Spleen (tissue), 7 donors: ENCODE measurements around the gene LRRIQ4.

Source experiments
- POLR2A ChIP-seq, 3 donors: fragments of 450-650 bp; IDR thresholded peaks; one replicate each; pipeline ENCODE4 v1.5.1; 2017; ENCODE audit warnings: antibody characterized with exemption in 3 of 3, mild to moderate bottlenecking in 1 of 3
- POLR2AphosphoS5 ChIP-seq, 3 donors: sonication (generic); formaldehyde crosslinking; IDR thresholded peaks; one replicate each; pipeline ENCODE4 v1.5.1; 2017; ENCODE audit warnings: antibody characterized with exemption in 3 of 3
- TF ChIP-seq, protein P1 (sequence below), 11 experiments: fragments of 200-600 bp in 7 of 11; fragments of 450-650 bp in 4 of 11; sonication (generic) in 4 of 11; IDR thresholded peaks in 8 of 11; conservative IDR thresholded peaks in 3 of 11; 1 replicate in 7 of 11; 2 replicates in 4 of 11; pipeline versions ENCODE4 v1.4.0 to v1.8.0; 2016 to 2021; ENCODE audit warnings: antibody characterized with exemption in 11 of 11, inconsistent platforms in 4 of 11, mild to moderate bottlenecking in 1 of 11
- donor health status: DM: no; HTN: no; CAD: no; lungs with moderate emphysema.
- donor health status: DM: no; HTN: no; CAD: no.
- donor health status: DM: no; HTN: no; CAD: no.

DNA sequence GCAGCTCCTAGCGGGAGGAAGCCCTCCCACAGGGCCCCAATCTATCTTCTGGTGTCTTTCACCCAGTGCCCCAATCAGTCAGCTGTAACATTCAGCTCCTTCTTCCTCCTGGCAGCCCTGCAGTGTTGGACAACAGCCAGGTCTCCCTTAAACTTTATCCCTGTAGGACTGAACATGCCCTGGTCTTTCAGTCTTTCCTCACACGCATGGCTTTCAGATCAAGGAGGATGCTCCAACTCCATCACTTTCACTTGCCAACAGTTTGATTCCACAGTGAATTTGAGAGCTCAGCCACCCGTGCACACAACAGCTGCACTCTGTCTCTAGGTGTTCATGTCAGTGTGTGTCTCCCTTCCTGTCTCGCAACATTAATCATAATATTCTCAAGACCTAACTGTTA is 28.5 kb downstream of the LRRIQ4 start:
- no peak for TF ChIP-seq POLR2AphosphoS5 (IDR thresholded peaks at IDR 0.05)
- TF ChIP-seq POLR2A (IDR thresholded peaks at IDR 0.05): no peak
- TF ChIP-seq, protein P1, sequence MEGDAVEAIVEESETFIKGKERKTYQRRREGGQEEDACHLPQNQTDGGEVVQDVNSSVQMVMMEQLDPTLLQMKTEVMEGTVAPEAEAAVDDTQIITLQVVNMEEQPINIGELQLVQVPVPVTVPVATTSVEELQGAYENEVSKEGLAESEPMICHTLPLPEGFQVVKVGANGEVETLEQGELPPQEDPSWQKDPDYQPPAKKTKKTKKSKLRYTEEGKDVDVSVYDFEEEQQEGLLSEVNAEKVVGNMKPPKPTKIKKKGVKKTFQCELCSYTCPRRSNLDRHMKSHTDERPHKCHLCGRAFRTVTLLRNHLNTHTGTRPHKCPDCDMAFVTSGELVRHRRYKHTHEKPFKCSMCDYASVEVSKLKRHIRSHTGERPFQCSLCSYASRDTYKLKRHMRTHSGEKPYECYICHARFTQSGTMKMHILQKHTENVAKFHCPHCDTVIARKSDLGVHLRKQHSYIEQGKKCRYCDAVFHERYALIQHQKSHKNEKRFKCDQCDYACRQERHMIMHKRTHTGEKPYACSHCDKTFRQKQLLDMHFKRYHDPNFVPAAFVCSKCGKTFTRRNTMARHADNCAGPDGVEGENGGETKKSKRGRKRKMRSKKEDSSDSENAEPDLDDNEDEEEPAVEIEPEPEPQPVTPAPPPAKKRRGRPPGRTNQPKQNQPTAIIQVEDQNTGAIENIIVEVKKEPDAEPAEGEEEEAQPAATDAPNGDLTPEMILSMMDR (IDR thresholded peaks at IDR 0.05 in 8 of 11, conservative IDR thresholded peaks at IDR 0.05 in 3 of 11): no peak
